SH-SY5Y (cell line): ENCODE results near the gene MLIP.

Experiments used
- GATA2 ChIP-seq: IDR thresholded peaks from 2 replicates; pipeline ENCODE4 v1.6.1; 2011; ENCODE audit warnings: mild to moderate bottlenecking, low read depth, low read length
- GATA3 ChIP-seq: IDR thresholded peaks from 2 replicates; pipeline ENCODE4 v1.6.1; 2011; ENCODE audit warnings: low read depth, mild to moderate bottlenecking, low read length, moderate library complexity

DNA sequence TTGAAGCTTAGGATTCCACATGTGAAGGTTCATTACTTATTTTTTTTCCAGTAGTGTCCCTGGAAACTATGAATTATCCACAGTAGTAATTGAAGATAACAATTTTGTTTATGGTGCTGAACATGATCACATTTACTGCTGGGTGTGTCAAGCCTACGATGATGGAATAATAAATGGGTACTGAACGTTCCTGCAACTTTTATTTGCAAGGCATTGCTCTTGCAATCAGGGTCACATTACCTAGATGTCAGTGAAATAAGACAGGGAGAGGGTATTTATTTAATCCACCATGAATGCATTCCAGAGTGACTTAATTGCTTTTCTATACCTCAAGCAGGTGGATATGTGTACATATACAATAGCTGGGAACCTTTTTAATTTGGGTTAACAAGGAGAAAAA, 27.0 kb upstream of the MLIP start:
- TF ChIP-seq GATA2 (no peak), GATA3 (no peak)
